Jurkat, Clone E6-1 (cell line): Measurements from ENCODE around the gene CCDC34. TPM values are rescaled to one million over a fixed set of nuclear protein-coding genes. Genes with fewer than 3 reads are reported as not detected.
A peak's percentile ranks its signal among the peaks of the same experiment; 100 is the strongest.

Experiments
- DNase-seq: peaks from one replicate; pipeline ENCODE4 v3.0.0-alpha.2; 2011; ENCODE audit warnings: low read depth, low spot score
- H3K4me3 ChIP-seq: 2 replicates; pipeline ENCODE4 v1.5.1; 2011; ENCODE audit warnings: mild to moderate bottlenecking, low read length, control low read depth, moderate library complexity
- polyA plus RNA-seq: library from polyadenylated mRNA; unstranded; fragments of >200 nt; gene quantifications from one replicate; pipeline ENCODE4 v1.2.1, GENCODE V29; 2012; ENCODE audit warnings: missing spikeins; ENCODE audit not compliant: insufficient read length, insufficient read depth

CCDC34 gene
- 64.3 TPM for polyA plus RNA-seq

- DNase-seq: peak; percentile 88
- peak within 1 kb of the TSS; percentile 86 for H3K4me3 ChIP-seq
Measured at GRCh38 chr11:27362749-27363575, at the start of gene CCDC34. TSS of gene CCDC34 (minus strand) at chr11:27363215. CDS start at chr11:27363194, 21 bp downstream.

- DNase-seq: no peak
- no peak overlapping the region for H3K4me3 ChIP-seq
Measured at GRCh38 chr11:27412192-27412691, 49.2 kb upstream of the CCDC34 start.

GRCh38 chr11:27411328-27411727, 48.3 kb upstream of the CCDC34 start:
- no peak for DNase-seq
- no peak overlapping the region for H3K4me3 ChIP-seq

- H3K4me3 ChIP-seq: no peak overlapping the region
- no peak for DNase-seq
Measured at GRCh38 chr11:27410272-27410671, 47.3 kb upstream of the CCDC34 start.

- DNase-seq: no peak
Measured at GRCh38 chr11:27409742-27410141, 46.7 kb upstream of the CCDC34 start.

DNA sequence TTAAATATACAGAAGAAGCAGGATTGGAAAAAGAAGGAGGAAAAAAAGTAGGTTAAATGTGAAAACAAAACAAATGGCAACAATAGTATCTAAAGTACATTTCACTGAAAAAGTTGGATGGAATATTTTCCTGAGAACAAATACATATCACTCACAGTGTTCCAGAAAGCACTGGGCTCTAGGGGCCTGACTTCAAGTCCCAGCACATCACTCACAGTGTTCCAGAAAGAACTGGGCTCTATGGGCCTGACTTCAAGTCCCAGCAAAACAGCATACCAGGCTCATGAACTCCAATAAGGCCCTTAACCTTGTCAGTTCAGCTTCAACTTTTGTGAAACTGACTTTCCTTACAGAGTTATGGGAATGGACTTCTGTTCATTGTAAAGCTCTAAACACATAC, 46.0 kb upstream of the CCDC34 start:
- H3K4me3 ChIP-seq: no peak overlapping the region
- no peak for DNase-seq

More at GRCh38 chr11:27409742-27410141, 46.7 kb upstream of the CCDC34 start:
- no peak overlapping the region for H3K4me3 ChIP-seq

- no peak overlapping the region for H3K4me3 ChIP-seq
- no peak for DNase-seq
Measured at GRCh38 chr11:27408246-27408800, 45.3 kb upstream of the CCDC34 start.

GRCh38 chr11:27406498-27407354, 43.7 kb upstream of the CCDC34 start:
- DNase-seq: no peak
- no peak overlapping the region for H3K4me3 ChIP-seq

GRCh38 chr11:27405134-27405533, 42.1 kb upstream of the CCDC34 start:
- no peak for DNase-seq
- H3K4me3 ChIP-seq: no peak overlapping the region

DNA sequence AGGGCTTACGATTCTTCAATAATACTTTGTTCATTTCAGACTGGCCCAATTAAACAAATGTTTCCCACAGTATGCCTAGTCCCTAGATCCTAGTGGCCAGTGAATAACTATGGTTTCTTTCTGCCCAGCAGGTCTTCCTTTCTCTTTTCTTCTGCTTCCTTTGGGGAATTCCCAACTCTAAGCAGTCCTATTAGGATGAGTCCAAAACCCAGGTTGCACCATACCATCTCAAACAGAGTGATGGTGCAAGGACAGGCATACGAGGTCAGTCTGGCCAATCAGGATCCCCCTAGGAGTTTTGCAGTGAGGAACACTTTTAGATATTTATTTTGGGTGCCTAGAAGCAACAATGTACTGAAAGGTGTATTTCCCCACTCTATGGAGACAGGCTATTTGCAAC, 41.4 kb upstream of the CCDC34 start:
- DNase-seq: no peak
- no peak overlapping the region for H3K4me3 ChIP-seq

DNA sequence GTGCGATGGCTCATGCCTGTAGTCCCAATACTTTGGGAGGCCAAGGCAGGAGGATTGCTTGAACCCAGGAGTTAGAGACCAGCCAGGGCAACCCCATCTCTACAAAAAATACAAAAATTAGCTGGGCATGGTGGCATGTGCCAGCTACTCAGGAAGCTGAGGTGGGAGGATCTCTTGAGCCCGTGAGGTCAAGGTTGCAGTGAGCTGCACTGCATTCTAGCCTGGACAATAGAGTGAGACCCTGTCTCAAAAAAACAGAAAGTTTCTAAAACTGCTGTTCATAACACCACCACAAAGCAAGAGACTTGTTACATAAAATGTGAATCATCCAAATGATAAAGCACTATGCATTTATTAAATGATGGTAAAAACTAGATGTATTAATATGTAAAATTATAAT, 40.2 kb upstream of the CCDC34 start:
- no peak overlapping the region for H3K4me3 ChIP-seq
- no peak for DNase-seq

DNA sequence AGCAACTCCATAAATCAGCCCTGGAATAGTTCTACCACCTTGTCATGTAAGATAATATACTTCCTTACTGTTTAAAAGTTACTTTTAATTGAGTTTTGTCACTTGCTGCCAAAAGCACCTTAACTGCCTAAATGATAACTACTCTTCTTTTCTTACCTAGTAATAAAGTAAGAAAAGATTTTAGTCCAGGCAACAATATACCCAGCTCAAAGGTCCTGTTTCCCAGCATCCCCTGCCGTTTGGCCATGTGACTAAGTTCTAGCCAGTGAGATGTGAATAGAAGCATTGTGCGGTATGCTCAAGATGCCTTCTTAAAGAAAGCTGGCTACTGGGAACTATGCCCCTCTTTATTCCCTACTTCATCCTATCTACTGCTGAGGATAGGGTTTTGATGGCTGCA, 39.4 kb upstream of the CCDC34 start:
- no peak for DNase-seq
- no peak overlapping the region for H3K4me3 ChIP-seq

GRCh38 chr11:27401833-27402316, 38.9 kb upstream of the CCDC34 start:
- DNase-seq: no peak
- no peak overlapping the region for H3K4me3 ChIP-seq

DNA sequence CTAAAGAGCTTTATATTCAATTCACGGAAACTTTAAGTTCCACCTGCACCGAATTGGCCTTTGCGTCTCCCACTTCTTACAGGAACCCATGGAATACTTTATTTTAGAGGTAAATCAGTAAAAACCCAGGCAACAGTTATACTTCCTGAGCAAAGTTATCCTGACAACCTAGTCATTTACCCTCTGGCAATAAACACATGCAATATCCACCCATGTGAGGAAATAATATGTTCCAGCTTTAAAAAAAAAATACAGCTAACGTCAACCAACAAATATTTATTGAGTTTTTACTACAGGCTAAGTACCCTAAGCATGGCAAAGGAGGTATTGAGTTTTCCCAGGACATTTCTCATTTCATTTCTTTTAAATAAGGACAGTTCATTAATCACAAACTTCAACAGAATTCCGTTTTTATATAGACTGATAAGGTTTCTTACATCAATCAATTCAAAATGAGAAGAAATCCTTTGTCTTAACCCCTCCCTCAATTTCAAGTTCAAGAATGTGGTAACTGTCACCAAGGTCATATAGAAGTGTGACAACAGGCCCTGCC, 38.3 kb upstream of the CCDC34 start:
- no peak overlapping the region for H3K4me3 ChIP-seq
- DNase-seq: no peak

DNA sequence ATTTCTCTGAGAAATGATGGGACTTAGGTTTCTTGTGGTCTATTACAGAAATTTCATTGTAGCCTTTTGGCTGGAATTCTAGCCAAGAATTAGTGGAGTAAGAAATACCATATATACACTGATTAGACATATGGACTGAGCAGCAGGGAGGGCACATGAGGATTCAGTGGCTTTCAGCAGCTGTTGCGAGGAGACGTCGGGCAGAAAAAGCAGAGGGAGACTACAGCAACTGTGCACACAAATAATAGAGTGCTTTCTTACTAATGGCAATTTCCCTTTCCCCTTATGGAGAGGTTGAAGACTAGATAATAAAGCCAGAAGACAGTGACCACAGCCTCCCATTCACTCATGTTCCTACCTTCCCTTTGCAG, 35.4 kb upstream of the CCDC34 start:
- DNase-seq: no peak
- no peak overlapping the region for H3K4me3 ChIP-seq

GRCh38 chr11:27397624-27398399, 34.8 kb upstream of the CCDC34 start:
- H3K4me3 ChIP-seq: no peak overlapping the region
- DNase-seq: no peak

GRCh38 chr11:27396259-27396839, 33.3 kb upstream of the CCDC34 start:
- H3K4me3 ChIP-seq: no peak overlapping the region
- no peak for DNase-seq

- DNase-seq: no peak
- H3K4me3 ChIP-seq: no peak overlapping the region
Measured at GRCh38 chr11:27395556-27396258, 32.7 kb upstream of the CCDC34 start.
